ENCODE results near the gene HBE1.

GRCh38 chr11:5246772-5247471, 22.8 kb downstream of the HBE1 start:
- TF ChIP-seq ZNF843 (tag by site-specific recombination; IDR thresholded peaks at IDR 0.05), result no peak
- TF ChIP-seq, protein P1, sequence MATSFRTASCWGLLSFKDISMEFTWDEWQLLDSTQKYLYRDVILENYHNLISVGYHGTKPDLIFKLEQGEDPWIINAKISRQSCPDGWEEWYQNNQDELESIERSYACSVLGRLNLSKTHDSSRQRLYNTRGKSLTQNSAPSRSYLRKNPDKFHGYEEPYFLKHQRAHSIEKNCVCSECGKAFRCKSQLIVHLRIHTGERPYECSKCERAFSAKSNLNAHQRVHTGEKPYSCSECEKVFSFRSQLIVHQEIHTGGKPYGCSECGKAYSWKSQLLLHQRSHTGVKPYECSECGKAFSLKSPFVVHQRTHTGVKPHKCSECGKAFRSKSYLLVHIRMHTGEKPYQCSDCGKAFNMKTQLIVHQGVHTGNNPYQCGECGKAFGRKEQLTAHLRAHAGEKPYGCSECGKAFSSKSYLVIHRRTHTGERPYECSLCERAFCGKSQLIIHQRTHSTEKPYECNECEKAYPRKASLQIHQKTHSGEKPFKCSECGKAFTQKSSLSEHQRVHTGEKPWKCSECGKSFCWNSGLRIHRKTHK (tag by site-specific recombination; IDR thresholded peaks at IDR 0.05), result no peak
- TF ChIP-seq, protein P2, sequence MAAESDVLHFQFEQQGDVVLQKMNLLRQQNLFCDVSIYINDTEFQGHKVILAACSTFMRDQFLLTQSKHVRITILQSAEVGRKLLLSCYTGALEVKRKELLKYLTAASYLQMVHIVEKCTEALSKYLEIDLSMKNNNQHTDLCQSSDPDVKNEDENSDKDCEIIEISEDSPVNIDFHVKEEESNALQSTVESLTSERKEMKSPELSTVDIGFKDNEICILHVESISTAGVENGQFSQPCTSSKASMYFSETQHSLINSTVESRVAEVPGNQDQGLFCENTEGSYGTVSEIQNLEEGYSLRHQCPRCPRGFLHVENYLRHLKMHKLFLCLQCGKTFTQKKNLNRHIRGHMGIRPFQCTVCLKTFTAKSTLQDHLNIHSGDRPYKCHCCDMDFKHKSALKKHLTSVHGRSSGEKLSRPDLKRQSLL (tag by site-specific recombination; IDR thresholded peaks at IDR 0.05), result no peak
- TF ChIP-seq ZNF548 (tag by site-specific recombination; IDR thresholded peaks at IDR 0.05), result no peak

All from HEK293 (cell line).